CD14-positive monocyte (primary cell): ENCODE data around the gene CSMD2. TPM values are rescaled to one million over a fixed set of nuclear protein-coding genes. Genes with fewer than 3 reads are reported as not detected.

Experiments used
- DNase-seq, 3 donors: peaks; one replicate each; pipeline ENCODE4 v3.0.0-alpha.2; 2011 to 2022
- H2AFZ ChIP-seq: 2 replicates; pipeline ENCODE4 v1.6.0; 2012; ENCODE audit warnings: mild to moderate bottlenecking, low read depth, low read length, inconsistent platforms; ENCODE audit not compliant: insufficient read depth, poor library complexity, severe bottlenecking
- H3K27ac ChIP-seq, 2 donors: 1 replicate in 1 of 2; 2 replicates in 1 of 2; pipeline ENCODE4 v1.5.1; 2012 to 2013; ENCODE audit warnings: low read length in 2 of 2, control low read depth in 1 of 2, inconsistent platforms in 1 of 2, low read depth in 1 of 2, mild to moderate bottlenecking in 1 of 2
- H3K27me3 ChIP-seq, 2 donors: one replicate each; pipeline versions ENCODE4 v1.6.0 to v1.6.1; 2011 to 2013; ENCODE audit warnings: low read length in 2 of 2; ENCODE audit not compliant: control insufficient read depth in 2 of 2, insufficient read depth in 2 of 2
- H3K36me3 ChIP-seq, 2 donors: replicated peaks in 1 of 2; 1 replicate in 1 of 2; 2 replicates in 1 of 2; pipeline versions ENCODE4 v1.5.1 to v1.6.1; 2012 to 2013; ENCODE audit warnings: low read length in 2 of 2, control low read depth in 1 of 2, inconsistent platforms in 1 of 2, mild to moderate bottlenecking in 1 of 2; ENCODE audit not compliant: insufficient read depth in 2 of 2, control insufficient read depth in 1 of 2
- H3K4me1 ChIP-seq, 2 donors: 1 replicate in 1 of 2; 2 replicates in 1 of 2; pipeline versions ENCODE4 v1.5.1 to v1.6.1; 2012 to 2013; ENCODE audit warnings: low read length in 2 of 2, control low read depth in 1 of 2, inconsistent platforms in 1 of 2, mild to moderate bottlenecking in 1 of 2, moderate library complexity in 1 of 2; ENCODE audit not compliant: insufficient read depth in 2 of 2, control insufficient read depth in 1 of 2
- H3K4me2 ChIP-seq: replicated peaks from 2 replicates; pipeline ENCODE3; 2012; ENCODE audit warnings: low read length, moderate library complexity, mild to moderate bottlenecking; ENCODE audit not compliant: poor library complexity, severe bottlenecking; ENCODE audit errors: extremely low read depth
- H3K4me3 ChIP-seq, 3 experiments: fragments of 200-600 bp in 1 of 3; sonication (generic) in 1 of 3; replicated peaks in 1 of 3; 1 replicate in 2 of 3; 2 replicates in 1 of 3; pipeline ENCODE4 v1.5.1; 2011 to 2013; ENCODE audit warnings: low read length in 3 of 3, mild to moderate bottlenecking in 3 of 3, control low read depth in 2 of 3, low read depth in 2 of 3, inconsistent platforms in 1 of 3, moderate library complexity in 1 of 3
- H3K79me2 ChIP-seq: 2 replicates; pipeline ENCODE4 v1.6.0; 2012; ENCODE audit warnings: mild to moderate bottlenecking, control low read depth, inconsistent platforms, low read length, moderate library complexity; ENCODE audit not compliant: insufficient read depth
- H3K9ac ChIP-seq: 2 replicates; pipeline ENCODE4 v1.6.0; 2017; ENCODE audit warnings: low read length, mild to moderate bottlenecking; ENCODE audit not compliant: insufficient read depth, poor library complexity, severe bottlenecking
- H3K9me3 ChIP-seq, 2 donors: replicated peaks in 1 of 2; 1 replicate in 1 of 2; 2 replicates in 1 of 2; pipeline versions ENCODE4 v1.5.1 to v1.6.1; 2012 to 2013; ENCODE audit warnings: low read length in 2 of 2, control low read depth in 1 of 2; ENCODE audit not compliant: control insufficient read depth in 1 of 2, insufficient read depth in 1 of 2
- H4K20me1 ChIP-seq: 2 replicates; pipeline ENCODE4 v1.6.0; 2012; ENCODE audit warnings: mild to moderate bottlenecking, low read length, control low read depth, moderate library complexity; ENCODE audit not compliant: insufficient read depth
- H3K27ac Mint-ChIP-seq, 7 donors: one replicate each; pipeline ENCODE4 v1.8.0; 2020; ENCODE audit warnings: mild to moderate bottlenecking in 7 of 7, mixed read lengths in 7 of 7, moderate library complexity in 6 of 7, inconsistent platforms in 2 of 7
- H3K27me3 Mint-ChIP-seq, 3 donors: one replicate each; pipeline ENCODE4 v1.8.0; 2021 to 2022; ENCODE audit warnings: low read depth in 3 of 3, mild to moderate bottlenecking in 3 of 3, mixed read lengths in 3 of 3, moderate library complexity in 3 of 3, inconsistent platforms in 1 of 3
- H3K36me3 Mint-ChIP-seq, 2 donors: one replicate each; pipeline ENCODE4 v1.8.0; 2020; ENCODE audit warnings: mixed read lengths in 2 of 2, inconsistent platforms in 1 of 2, mild to moderate bottlenecking in 1 of 2
- H3K4me1 Mint-ChIP-seq: one replicate; pipeline ENCODE4 v1.8.0; 2020; ENCODE audit warnings: mild to moderate bottlenecking, mixed read lengths
- H3K4me3 Mint-ChIP-seq, 2 donors: one replicate each; pipeline ENCODE4 v1.8.0; 2020; ENCODE audit warnings: mild to moderate bottlenecking in 2 of 2, mixed read lengths in 2 of 2, moderate library complexity in 1 of 2
- H3K9me3 Mint-ChIP-seq, 7 donors: one replicate each; pipeline ENCODE4 v1.8.0; 2020 to 2022; ENCODE audit warnings: mixed read lengths in 7 of 7, mild to moderate bottlenecking in 6 of 7, moderate library complexity in 6 of 7, inconsistent platforms in 2 of 7
- CTCF ChIP-seq: fragments of 200-600 bp; IDR thresholded peaks from one replicate; pipeline ENCODE4 v1.8.0; 2022; ENCODE audit warnings: antibody characterized with exemption, mild to moderate bottlenecking
- WGBS: methylation state at CpG from one replicate; pipeline ENCODE4 v1.1.5; 2013; ENCODE audit warnings: missing lambda C conversion rate; ENCODE audit not compliant: insufficient coverage; 5-methylcytosine and 5-hydroxymethylcytosine counted together
- intact Hi-C, 2 donors: fragments of 100-400 bp; cut with micrococcal nuclease; formaldehyde crosslinking; loops; one replicate each; pipeline versions ENCODE4 v1.15.0 to v1.15.1; 2023
- polyA plus RNA-seq, 3 donors: library from polyadenylated mRNA; depleted of rRNA in 1 of 3; unstranded in 2 of 3; stranded (reverse) in 1 of 3; fragments of 300-500 nt in 2 of 3; fragments of >200 nt in 1 of 3; fragmentation: Illumina TruSeq in 2 of 3; gene quantifications; 1 replicate in 2 of 3; 2 replicates in 1 of 3; pipeline ENCODE4 v1.2.3, GENCODE V29; 2012 to 2021

Gene CSMD2
- polyA plus RNA-seq, 3 donors: 0.04 TPM; not detected in 2

DNA sequence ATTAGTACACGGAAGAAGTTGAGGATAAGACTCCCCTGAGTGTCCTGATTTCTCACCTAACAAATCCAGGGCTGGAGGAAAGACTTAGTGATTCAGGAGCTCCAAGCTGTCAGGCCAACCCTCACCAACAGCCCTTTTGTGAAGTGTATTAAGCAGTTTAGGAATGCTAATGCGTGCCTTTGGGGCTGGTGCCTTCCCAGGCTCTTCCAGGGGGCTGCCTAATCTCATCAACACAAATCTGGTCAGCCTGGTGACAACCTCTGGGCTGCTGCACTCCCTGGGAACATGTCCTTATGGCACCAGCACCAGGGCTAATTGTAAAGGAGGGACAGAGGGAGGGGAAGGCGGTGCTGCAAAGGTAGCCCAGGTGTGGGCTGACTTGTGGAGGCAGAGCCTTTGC, 15.5 kb downstream of the CSMD2 start:
- Histone ChIP-seq H3K9me3 (no peaks in the 10 kb centered on the region), H3K36me3 (no peaks in the 10 kb centered on the region), H3K4me3 (no peak overlapping the region), H3K4me1 (no peaks in the 10 kb centered on the region), H4K20me1 (no peaks in the 10 kb centered on the region), H3K9ac (no peak overlapping the region), H2AFZ (no peak overlapping the region), H3K4me2 (no peak overlapping the region), H3K27ac (no peak overlapping the region), H3K27me3 (no peaks in the 10 kb centered on the region), H3K79me2 (no peaks in the 10 kb centered on the region)
- TF ChIP-seq CTCF: no peak
- Mint-ChIP-seq H3K27me3 (peaks cover 1 to 8% (median 2%) of the 10 kb centered on the region in 3 donors), H3K4me1 (no peaks in the 10 kb centered on the region), H3K27ac (no peak overlapping the region), H3K9me3 (peaks cover 0 to 3% (median 2%) of the 10 kb centered on the region in 7 donors), H3K36me3 (no peaks in the 10 kb centered on the region), H3K4me3 (no peak overlapping the region)
- WGBS: no CpG with 5 or more reads among the region's 3 CpGs
- DNase-seq: no peak
- intact Hi-C loops: no loop called here

DNA sequence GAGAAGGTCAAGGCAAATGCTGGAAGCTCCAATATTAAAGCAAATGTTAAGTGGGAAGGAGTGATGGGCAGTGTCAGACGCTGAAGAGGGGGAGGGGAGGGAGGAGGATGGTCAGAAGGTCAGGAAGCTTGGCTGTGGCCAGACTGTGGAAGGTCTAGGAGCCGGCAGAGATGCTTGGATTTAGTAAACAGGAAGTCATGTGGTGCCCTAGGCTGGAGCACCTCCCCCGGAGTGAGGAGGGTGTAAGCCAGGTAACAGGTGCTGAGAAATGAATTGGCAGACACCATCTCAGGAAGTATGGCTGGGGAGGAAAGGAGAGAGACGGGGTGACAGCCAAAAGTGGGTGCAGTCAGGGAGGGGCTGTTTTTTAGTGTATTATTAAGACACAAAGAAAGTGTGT, 17.7 kb downstream of the CSMD2 start:
- Histone ChIP-seq H3K36me3 (no peaks in the 10 kb centered on the region), H4K20me1 (no peaks in the 10 kb centered on the region), H3K27ac (no peak overlapping the region), H3K27me3 (no peaks in the 10 kb centered on the region), H3K79me2 (no peaks in the 10 kb centered on the region), H3K4me1 (no peaks in the 10 kb centered on the region), H3K9me3 (no peaks in the 10 kb centered on the region), H3K4me3 (no peak overlapping the region), H3K4me2 (no peak overlapping the region), H2AFZ (no peak overlapping the region), H3K9ac (no peak overlapping the region)
- no peaks in the 10 kb centered on the region for H3K36me3 Mint-ChIP-seq
- no peak overlapping the region for H3K27ac Mint-ChIP-seq
- H3K27me3 Mint-ChIP-seq: peaks cover 2 to 8% (median 2%) of the 10 kb centered on the region in 3 donors
- no peaks in the 10 kb centered on the region for H3K4me1 Mint-ChIP-seq
- DNase-seq: no peak
- intact Hi-C loops: no loop called here
- 3% methylated on average over 4 of the region's 4 CpGs for WGBS
- no peak for TF ChIP-seq CTCF
- H3K4me3 Mint-ChIP-seq: no peak overlapping the region
- peaks cover 0 to 3% (median 0%) of the 10 kb centered on the region in 7 donors for H3K9me3 Mint-ChIP-seq
